BJ (cell line): ENCODE measurements around the gene SLC26A1. TPM values are rescaled to one million over a fixed set of nuclear protein-coding genes. Genes with fewer than 3 reads are reported as not detected.

Source experiments
- CTCF ChIA-PET: fragments of 350-600 bp; formaldehyde crosslinking; extraction: SDS; loops from one replicate; lab custom pipeline; 2021; ENCODE audit warnings: antibody characterized with exemption, inconsistent platforms; lab: Yijun Ruan, JAX
- POLR2A ChIA-PET: fragments of 300-600 bp; sonication (Branson Sonifier 250); formaldehyde crosslinking; extraction: SDS; loops from one replicate; lab custom pipeline; 2021; ENCODE audit warnings: antibody characterized with exemption; lab: Charles Lee
- DNase-seq: peaks from one replicate; pipeline ENCODE4 v3.0.0-alpha.2; 2011; ENCODE audit warnings: low read depth
- H3K27me3 ChIP-seq: 2 replicates; pipeline ENCODE4 v1.6.0; 2011; ENCODE audit warnings: low read length; ENCODE audit not compliant: control insufficient read depth, insufficient read depth
- H3K36me3 ChIP-seq: 2 replicates; pipeline ENCODE4 v1.5.1; 2011; ENCODE audit warnings: low read length; ENCODE audit not compliant: control insufficient read depth, insufficient read depth
- H3K4me3 ChIP-seq: 2 replicates; pipeline ENCODE4 v1.5.1; 2011; ENCODE audit warnings: low read depth, mild to moderate bottlenecking, control low read depth, low read length
- CTCF ChIP-seq: IDR thresholded peaks from 2 replicates; pipeline ENCODE4 v1.5.1; 2011; ENCODE audit warnings: low read depth, mild to moderate bottlenecking, control low read depth, inconsistent platforms, low read length, moderate library complexity; ENCODE audit not compliant: insufficient read depth
- polyA plus RNA-seq: library from polyadenylated mRNA; depleted of rRNA; stranded (reverse); fragments of >200 nt; gene quantifications from 2 replicates; pipeline ENCODE4 v1.2.3, GENCODE V29; 2011

The SLC26A1 gene
- polyA plus RNA-seq, 1 experiment, result not detected

- Histone ChIP-seq H3K36me3 (no peaks in the 10 kb centered on the region; the same call in 1 of the 2 replicates), H3K4me3 (no peak overlapping the region), H3K27me3 (no peaks in the 10 kb centered on the region)
- DNase-seq, result no peak
- no peak for TF ChIP-seq CTCF
- ChIA-PET CTCF (no interaction called here), POLR2A (no interaction called here)
Observed at GRCh38 chr4:1019320-1019719, 26.1 kb upstream of the SLC26A1 start.

DNA sequence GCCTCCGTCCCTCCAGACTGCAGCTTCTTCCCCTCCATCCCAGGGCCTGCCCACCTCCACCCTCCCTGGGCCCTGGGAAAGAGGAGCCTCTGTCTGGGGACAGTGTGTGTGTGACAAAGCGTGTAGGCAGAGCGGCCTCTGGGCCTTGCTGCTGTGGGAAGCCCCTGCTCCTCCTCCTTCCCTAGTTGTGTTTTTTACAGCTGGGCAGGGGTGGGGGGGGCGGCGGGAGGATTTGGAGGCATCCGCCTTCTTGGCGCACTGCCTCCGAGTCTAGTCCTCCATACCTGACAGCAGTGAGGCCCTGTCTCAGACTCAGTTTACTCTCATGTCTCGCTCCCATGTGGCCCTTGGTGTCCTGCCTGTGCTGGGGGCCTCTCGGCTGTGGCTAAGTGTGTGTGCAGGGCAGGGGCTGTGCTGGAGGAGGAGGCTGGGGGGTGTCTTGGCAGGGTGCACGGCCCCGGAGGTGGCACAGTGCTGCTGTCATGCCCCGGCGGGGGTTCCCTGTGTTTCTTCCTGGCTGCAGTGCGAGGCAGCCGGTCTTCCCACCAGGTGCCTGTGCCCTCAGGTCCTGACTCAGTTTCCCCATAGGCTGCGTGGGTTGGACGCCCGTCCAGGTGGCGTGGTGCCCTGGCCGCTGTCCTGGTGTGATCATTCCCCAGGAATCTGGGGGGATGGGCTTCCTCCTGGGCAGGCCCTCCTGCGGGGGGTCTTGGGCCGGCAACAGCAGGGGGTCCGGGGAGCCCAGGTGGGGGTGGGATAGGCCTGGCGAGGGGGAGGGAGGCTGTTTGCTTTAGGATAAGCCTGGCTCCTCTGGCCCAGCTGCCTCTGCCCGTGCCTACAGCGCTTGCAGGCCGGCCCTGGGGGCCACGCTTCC lies 25.2 kb upstream of the SLC26A1 start:
- Histone ChIP-seq H3K36me3 (no peaks in the 10 kb centered on the region; the same call in 1 of the 2 replicates), H3K4me3 (no peak overlapping the region), H3K27me3 (no peaks in the 10 kb centered on the region)
- no peak for TF ChIP-seq CTCF
- ChIA-PET CTCF (no interaction called here), POLR2A (no interaction called here)
- DNase-seq, result no peak

GRCh38 chr4:1017706-1018105 lies 24.5 kb upstream of the SLC26A1 start:
- Histone ChIP-seq H3K4me3 (no peak overlapping the region), H3K36me3 (no peaks in the 10 kb centered on the region; the same call in 1 of the 2 replicates), H3K27me3 (no peaks in the 10 kb centered on the region)
- no peak for DNase-seq
- CTCF ChIA-PET, result no interaction called here
- no peak for TF ChIP-seq CTCF
- POLR2A ChIA-PET, result no interaction called here

GRCh38 chr4:1017211-1017610 lies 24.0 kb upstream of the SLC26A1 start:
- DNase-seq, result no peak
- Histone ChIP-seq H3K4me3 (no peak overlapping the region), H3K36me3 (no peaks in the 10 kb centered on the region; the same call in 1 of the 2 replicates), H3K27me3 (no peaks in the 10 kb centered on the region)
- ChIA-PET POLR2A (no interaction called here), CTCF (no interaction called here)
- no peak for TF ChIP-seq CTCF

DNA sequence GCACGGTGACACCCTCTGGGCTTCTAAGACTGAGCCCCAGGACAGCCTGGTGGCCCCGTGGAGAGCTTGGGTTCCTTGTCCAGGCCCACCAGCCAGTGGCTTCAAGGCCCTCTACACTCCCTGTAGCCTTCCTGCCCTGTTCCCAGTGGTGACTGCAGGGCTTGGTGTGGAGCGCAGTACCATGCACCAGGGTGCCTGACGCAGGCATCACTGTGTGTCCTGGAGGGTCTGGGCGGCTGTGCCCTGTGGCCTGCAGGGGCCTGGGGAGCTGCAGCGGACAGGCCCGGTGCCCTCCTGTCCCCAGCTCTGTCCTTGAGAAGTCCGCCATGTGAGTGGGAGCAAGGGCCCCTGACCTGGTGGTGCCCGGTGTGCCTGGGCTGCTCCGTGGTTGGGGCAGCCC lies 22.5 kb upstream of the SLC26A1 start:
- ChIA-PET CTCF (no interaction called here), POLR2A (no interaction called here)
- no peaks in the 10 kb centered on the region for H3K27me3 ChIP-seq
- H3K36me3 ChIP-seq, result no peaks in the 10 kb centered on the region; the same call in 1 of the 2 replicates
- DNase-seq, result no peak
- H3K4me3 ChIP-seq, result no peak overlapping the region
- no peak for TF ChIP-seq CTCF
